Measurements from ENCODE around the gene CAMK1D.
"Not testable (repeated sequence)": the region's sequence is repeated elsewhere in the genome, so short reads cannot be mapped to it uniquely, and the experiment has no call there.

Gene CAMK1D

DNA sequence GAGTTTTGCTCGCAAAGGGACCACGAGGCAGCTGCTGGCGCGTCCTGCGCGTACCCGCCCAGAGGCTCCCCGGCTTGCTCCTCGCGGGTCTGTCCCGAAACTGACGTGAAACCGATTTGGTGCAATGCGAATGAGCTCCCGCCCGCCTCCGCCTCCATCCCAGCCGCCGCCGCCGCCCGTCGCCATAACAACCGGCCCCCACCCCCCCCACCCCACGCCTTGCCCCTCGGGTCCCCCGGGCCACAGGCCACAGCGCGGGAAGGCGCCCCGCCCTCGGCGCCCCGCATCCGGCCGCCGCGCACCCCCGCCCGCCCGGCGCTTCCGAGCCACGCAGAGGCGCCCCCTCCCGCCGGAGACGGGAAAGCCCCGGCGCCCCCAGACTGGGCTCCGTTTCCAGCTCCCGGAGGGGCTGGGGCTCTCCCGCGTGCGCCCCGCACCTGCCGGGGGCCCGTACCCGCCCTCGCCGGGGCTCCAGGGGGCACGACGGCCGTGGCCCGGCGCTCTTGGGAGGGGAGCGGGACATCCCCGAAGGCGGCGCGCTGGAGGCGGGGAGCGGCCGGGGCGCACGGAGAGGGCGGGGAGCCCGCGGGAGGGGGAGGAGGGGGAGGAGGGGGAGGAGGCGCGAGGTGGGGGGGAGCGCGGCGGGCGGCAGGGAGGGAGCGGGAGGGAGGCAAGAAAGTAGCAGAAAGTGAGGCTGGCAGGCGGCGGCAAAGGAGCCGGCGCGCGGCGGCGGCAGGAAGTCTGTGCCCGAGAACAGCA is at the start of gene CAMK1D:
Gene CAMK1D, plus strand, starts transcription at position 678 of the 759 bp plus-strand sequence.
- peak; percentile 81 to 91 for DNase-seq (ENCODE audit: low read depth in 2 of 2)

DNA sequence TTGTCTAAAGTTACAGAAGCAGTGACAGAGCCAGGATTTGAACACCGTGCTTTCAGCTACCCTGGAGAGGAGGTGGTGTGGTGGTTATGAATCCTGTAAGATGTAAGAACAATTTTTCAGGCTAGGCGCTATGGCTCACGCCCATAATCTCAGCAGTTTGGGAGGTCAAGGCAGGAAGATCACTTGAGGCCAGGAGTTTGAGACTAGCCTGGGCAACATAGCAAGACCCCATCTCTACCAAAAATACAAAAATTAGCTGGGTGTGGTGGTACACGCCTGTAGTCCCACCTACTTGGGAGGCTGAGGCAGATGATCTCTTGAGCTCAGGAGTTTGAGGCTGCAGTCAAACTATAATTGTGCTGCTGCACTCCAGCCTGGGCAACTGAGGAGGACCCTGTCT is 48.3 kb upstream of the CAMK1D start:
- not testable (repeated sequence) for DNase-seq (ENCODE audit: low read depth in 2 of 2)

DNA sequence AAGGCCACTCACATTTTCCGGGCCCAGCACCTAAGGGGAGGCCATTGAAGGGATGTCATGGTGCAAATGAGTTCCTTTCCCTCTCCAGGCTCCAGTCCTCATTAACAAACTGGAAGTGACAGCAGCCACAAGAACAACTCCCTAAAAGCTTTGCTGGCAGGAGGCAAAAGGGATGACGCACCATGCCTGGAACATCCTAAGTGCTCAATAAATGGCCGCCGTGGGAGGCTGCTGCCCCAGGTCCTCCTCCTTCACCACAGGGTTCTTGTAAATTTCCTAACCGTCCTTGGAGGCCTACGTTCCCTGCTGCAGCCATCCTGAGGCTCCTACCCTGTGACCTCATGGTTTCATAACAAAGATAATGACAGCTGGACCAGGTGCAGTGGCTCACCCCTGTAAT is 41.3 kb upstream of the CAMK1D start:
- no peak for DNase-seq (ENCODE audit: low read depth in 2 of 2)

GRCh38 chr10:12308736-12309375 is 40.5 kb upstream of the CAMK1D start:
- no peak for DNase-seq (ENCODE audit: low read depth in 2 of 2)

GRCh38 chr10:12309783-12310182 is 39.6 kb upstream of the CAMK1D start:
- not testable (repeated sequence) for DNase-seq (ENCODE audit: low read depth in 2 of 2)

- DNase-seq (ENCODE audit: low read depth in 2 of 2), result no peak
Observed at GRCh38 chr10:12314836-12315235, 34.5 kb upstream of the CAMK1D start.

DNA sequence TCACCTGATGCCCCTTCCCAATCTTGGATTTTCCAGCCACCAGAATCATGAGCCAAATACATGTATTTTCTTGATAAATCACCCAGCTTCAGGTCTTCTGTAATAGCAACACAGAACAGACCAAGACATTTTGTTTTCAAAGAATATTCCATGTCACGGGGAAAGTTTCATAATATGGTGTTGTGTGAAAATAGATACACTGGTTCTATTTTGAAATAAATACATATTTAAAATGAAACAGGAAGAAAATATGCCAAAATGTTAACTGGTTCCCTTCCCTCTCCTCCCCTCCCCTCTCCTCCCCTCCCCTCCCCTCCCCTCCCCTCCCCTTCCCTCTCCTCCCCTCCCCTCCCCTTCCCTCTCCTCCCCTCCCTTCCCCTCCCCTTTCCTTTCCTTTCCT is 30.3 kb upstream of the CAMK1D start:
- DNase-seq (ENCODE audit: low read depth in 2 of 2), result no peak

DNA sequence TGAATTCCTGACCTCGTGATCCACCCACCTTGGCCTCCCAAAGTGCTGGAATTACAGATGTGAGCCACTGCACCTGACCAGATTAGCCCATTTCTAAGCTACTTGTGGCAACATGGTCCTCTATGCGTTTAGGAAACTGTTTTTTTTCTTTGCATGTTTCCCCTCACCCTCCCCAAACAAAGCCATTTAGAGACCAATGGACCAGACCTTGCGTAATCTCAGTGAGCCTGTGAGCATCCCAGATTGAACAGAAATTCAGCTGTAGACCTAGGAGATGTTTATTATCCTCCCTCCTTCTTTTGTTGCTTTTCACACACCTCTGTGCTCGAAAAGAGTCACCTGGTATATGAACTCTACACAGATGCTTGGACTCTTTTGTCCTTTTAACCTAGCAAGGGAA is 28.5 kb upstream of the CAMK1D start:
- no peak for DNase-seq (ENCODE audit: low read depth in 2 of 2)

DNA sequence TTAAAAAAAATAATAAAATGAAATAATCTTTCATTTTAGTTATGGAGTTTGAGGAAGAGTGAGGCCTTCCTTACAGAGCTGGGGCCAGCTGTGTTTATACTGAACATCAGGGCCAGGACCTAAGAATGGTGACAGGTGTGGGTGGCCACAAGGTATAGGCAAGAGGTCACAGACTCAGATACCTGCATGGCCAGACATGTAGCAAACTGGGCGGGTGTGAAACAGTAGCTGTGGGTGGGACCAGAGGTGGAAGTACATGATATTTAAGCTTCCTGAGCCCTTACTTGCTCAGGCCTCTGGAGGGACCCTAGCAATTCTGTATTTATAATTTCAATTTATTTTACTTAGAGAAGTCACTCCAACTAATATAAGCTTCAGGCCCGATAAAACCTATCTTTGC is 27.7 kb upstream of the CAMK1D start:
- no peak for DNase-seq (ENCODE audit: low read depth in 2 of 2)

GRCh38 chr10:12322583-12323131 is 26.7 kb upstream of the CAMK1D start:
- no peak for DNase-seq (ENCODE audit: low read depth in 2 of 2)

- no peak for DNase-seq (ENCODE audit: low read depth in 2 of 2)
Observed at GRCh38 chr10:12324530-12324929, 24.8 kb upstream of the CAMK1D start.

- no peak for DNase-seq (ENCODE audit: low read depth in 2 of 2)
Observed at GRCh38 chr10:12327074-12327473, 22.3 kb upstream of the CAMK1D start.

DNA sequence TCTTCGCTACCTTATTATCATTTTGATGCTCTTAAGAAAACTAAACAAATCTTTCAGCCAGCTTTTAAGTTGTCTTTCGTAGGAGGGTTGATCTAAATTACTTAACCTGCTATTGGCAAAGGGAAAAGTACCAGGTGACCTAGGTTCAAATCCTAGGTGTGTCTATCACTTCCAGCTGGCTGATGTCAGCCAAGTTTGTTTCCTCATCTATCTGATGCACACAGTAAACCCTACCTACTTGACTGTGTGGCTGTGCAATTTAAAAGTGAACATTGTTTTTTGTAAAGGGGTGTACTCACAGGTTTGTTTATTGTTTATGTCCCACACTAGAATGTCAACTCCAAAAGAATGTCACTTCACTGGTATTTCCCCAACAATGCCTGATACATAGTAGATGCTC is 21.9 kb upstream of the CAMK1D start:
- no peak for DNase-seq (ENCODE audit: low read depth in 2 of 2)

DNA sequence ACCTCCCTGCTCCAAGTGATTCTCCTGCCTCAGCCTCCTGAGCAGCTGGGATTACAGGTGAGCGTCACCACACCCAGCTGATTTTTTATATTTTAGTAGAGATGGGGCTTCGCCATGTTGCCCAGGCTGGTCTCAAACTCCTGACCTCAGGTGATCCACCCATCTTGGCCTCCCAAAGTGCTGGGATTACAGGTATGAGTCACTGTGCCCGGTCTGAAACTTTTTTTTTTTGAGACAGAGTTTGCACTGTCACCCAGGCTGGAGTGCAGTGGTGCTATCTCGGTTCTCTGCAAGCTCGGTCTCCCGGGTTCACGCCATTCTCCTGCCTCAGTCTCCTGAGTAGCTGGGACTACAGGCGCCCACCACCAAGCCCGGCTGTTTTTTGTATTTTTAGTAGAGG is 21.0 kb upstream of the CAMK1D start:
- DNase-seq (ENCODE audit: low read depth in 2 of 2), result not testable (repeated sequence)

- no peak for DNase-seq (ENCODE audit: low read depth in 2 of 2)
Observed at GRCh38 chr10:12332572-12333379, 16.6 kb upstream of the CAMK1D start.

DNA sequence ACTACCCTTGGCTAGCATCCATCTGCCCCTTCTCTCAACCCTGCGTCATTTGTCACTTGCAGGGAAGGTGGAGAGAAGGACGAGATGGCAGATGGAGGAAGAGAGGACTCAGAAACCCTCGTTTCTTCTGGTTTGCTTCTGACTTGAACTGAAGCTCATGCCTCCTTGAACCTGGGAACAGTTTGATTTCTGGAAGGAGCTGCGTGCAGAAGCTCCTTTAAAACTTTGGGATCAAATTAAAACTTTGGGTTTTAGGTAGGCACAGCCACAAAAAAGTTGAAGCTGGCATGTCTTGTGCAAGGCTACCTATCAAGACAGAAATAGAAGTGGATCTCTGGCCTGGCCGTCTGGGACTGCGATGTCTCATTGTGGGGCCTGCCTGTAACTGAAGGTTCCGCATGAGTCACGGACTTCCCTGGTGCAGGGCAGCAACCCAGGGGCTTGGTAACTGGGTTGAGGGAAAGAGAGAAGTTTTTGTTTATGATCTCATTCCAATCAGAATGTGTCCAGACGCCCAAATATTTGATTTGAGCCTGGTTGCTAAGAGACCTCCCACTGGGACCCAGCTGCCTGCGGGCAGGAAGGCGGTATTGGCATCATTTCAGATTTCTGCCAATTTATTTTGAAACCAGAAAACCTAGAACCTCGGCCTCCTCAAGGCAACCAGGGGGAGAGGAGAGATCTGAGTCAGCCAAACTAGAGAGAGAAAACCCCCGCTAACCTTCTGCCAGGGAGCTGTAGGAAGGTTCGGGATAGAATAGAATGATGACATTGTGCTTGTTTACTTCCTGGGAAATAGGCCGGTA is 15.8 kb upstream of the CAMK1D start:
- DNase-seq (ENCODE audit: low read depth in 2 of 2), result peak in 1 of 2 donors; percentile 27

GRCh38 chr10:12334186-12334530 is 15.2 kb upstream of the CAMK1D start:
- DNase-seq (ENCODE audit: low read depth in 2 of 2), result no peak

GRCh38 chr10:12335169-12335568 is 14.2 kb upstream of the CAMK1D start:
- DNase-seq (ENCODE audit: low read depth in 2 of 2), result not testable (repeated sequence)

DNA sequence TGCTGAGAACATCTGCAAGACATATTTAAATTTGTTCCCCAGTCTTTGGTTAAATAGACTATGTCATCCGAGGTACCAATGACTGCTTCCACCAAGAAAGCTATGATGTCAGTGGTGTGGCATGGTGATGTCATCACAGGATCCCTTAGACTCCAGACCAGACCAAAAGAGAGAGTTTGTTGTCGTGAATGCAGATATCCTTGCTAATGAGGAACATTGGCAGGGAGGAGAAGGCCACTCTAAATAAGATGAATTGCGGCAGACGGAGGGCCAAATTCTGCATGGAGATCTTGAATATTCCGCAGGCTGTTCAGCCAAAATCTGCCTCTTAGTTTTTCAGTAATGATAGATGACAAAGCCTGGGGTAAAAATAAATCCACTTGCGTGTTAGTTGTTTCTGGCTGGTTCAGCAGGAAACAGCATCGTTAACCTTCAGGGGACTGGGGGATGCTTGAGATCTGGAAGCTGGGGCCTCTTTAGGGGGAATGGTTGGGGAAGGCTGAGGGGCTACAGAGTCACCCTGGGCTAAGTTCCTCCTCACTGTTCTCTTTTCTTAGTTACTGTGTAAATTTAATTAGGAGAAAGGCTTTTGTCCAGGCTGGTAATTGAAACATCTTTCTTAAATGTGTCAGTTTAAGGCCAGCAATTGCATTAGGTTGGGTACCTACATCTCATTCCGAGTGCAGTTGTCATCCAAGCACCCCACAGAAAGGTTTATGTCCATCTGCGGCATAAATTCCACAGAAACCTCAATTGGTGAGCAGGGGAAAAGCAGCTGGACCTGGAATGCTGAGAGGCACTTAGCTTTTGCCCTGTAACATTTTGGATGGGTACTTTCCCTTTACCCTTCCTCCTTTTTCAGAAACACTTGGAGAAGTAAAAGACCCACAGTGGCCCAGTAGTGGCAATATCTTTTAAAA is 11.6 kb upstream of the CAMK1D start:
- no peak for DNase-seq (ENCODE audit: low read depth in 2 of 2)

DNA sequence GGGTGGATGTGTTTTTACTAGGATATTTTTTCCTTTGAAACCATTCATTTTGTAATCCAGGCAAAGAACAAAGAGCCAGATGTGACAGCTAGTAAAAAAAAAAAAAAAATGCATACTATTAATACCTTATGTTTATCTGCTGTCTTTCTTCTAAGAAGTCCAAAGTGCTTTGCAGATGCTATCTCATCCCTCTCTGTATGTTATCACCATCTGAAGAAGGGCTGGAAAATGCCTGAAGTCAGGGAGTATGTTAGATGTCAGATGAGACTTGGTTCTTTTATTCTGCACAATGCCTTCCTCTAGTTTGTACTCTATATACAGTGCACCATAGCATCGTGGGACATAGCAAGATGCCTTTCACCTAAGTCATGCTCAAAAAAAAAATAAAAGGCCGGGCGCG is 10.4 kb upstream of the CAMK1D start:
- no peak for DNase-seq (ENCODE audit: low read depth in 2 of 2)

DNA sequence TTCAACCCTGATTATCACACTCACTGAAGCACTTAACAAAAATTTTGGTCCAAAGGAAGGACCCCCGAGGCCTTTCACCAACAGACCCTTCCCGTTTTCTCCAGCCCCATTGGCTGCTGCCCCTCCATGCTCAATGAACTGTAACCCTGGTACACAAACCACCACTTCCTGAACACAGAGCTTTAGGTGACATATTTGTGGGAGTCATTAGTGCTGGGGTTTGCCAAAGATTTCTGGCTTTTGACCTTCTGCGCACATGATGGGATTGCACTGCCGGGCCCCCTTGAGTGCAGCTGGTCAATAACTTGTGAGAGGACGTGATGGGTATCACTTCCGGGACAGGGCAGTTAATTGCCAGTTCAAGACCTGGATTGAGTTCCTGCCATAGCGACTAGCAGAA is 9.0 kb upstream of the CAMK1D start:
- no peak for DNase-seq (ENCODE audit: low read depth in 2 of 2)

All from stimulated activated CD8-positive, alpha-beta memory T cell treated with anti-CD3 and anti-CD28 coated beads, Interleukin-7, amount 100 ng/mL, for 4 hours (primary cell).